ENCODE measurements around the gene KIF26B.

Gene KIF26B

GRCh38 chr1:245183429-245183828 lies 28.6 kb downstream of the KIF26B start:
- no peak for DNase-seq (ENCODE audit: low read depth in 1 of 2, low spot score in 1 of 2)
- in situ Hi-C loops (cut with HindIII; ENCODE audit: low pct_unique_long_range_greater_than_20kb, low sequenced_read_pairs), result no loop called here
- no peak for TF ChIP-seq JUND (IDR thresholded peaks at IDR 0.05; ENCODE audit: low read depth)

DNA sequence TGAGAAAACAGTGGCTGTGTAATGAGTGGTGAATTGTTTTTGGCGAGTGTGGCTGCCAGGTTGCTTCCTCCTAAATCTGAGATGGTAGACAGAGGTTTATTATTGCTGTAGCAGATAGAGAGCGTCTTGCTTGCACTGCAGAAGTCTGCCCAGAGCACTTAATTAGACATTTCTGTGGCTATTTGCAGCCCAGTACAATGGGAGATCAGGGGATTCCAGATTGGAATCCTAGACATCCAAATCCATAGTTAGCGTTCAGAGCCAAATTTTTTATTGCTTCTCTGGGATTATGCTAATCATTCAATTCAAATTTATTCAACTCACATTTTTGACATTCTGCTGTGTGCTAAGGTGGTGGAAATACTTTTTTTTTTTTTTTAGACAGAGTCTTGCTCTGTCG lies 30.0 kb downstream of the KIF26B start:
- in situ Hi-C loops (cut with HindIII; ENCODE audit: low pct_unique_long_range_greater_than_20kb, low sequenced_read_pairs), result no loop called here
- no peak for DNase-seq (ENCODE audit: low read depth in 1 of 2, low spot score in 1 of 2)
- no peak for TF ChIP-seq JUND (IDR thresholded peaks at IDR 0.05; ENCODE audit: low read depth)

DNA sequence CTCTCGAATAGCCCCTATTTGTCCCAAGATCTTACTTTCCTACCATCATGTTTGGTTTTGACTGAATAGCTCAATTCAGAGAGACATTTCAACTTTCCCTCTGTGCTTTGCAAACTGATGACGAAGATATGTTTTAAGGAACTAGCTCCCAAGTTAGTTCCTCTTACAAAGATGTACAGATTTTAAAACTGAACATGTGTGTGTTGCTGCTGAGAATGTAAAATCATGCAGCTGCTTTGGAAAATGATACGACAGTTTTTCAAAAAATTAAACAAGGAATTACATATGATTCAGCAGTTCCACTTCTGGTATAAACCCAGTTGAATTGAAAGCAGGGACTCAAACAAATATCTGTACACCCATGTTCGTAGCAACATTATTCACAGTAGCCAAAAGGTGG lies 33.6 kb downstream of the KIF26B start:
- TF ChIP-seq JUND (IDR thresholded peaks at IDR 0.05; ENCODE audit: low read depth), result no peak
- in situ Hi-C loops (cut with HindIII; ENCODE audit: low pct_unique_long_range_greater_than_20kb, low sequenced_read_pairs), result no loop called here
- no peak for DNase-seq (ENCODE audit: low read depth in 1 of 2, low spot score in 1 of 2)

GRCh38 chr1:245195398-245195797 lies 40.6 kb downstream of the KIF26B start:
- DNase-seq (ENCODE audit: low read depth in 1 of 2, low spot score in 1 of 2), result no peak

DNA sequence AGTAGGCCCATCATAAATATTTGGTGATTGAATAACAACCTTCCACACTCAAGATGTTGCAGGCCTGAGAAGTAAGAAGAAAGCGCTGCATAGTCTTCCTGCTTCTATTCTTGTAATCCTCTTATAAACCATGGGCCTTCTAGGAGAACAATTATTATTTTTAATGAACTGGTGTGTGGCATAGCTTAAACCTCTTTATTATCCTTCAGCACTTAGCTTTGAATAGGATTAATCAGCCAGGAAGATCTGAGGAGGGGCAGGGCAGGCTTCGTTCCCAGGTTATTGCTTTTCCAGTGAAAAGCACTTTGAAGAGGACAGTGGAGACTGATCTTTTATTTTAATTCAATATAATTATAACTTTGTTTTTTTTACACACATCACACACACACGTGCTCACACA lies 42.3 kb downstream of the KIF26B start:
- no peak for DNase-seq (ENCODE audit: low read depth in 1 of 2, low spot score in 1 of 2)
- in situ Hi-C loops (cut with HindIII; ENCODE audit: low pct_unique_long_range_greater_than_20kb, low sequenced_read_pairs), result no loop called here
- no peak for TF ChIP-seq JUND (IDR thresholded peaks at IDR 0.05; ENCODE audit: low read depth)

More at GRCh38 chr1:245195398-245195797, 40.6 kb downstream of the KIF26B start:
- in situ Hi-C loops (cut with HindIII; ENCODE audit: low pct_unique_long_range_greater_than_20kb, low sequenced_read_pairs), result no loop called here
- no peak for TF ChIP-seq JUND (IDR thresholded peaks at IDR 0.05; ENCODE audit: low read depth)

GRCh38 chr1:245197911-245198379 lies 43.2 kb downstream of the KIF26B start:
- no peak for DNase-seq (ENCODE audit: low read depth in 1 of 2, low spot score in 1 of 2)
- no peak for TF ChIP-seq JUND (IDR thresholded peaks at IDR 0.05; ENCODE audit: low read depth)

DNA sequence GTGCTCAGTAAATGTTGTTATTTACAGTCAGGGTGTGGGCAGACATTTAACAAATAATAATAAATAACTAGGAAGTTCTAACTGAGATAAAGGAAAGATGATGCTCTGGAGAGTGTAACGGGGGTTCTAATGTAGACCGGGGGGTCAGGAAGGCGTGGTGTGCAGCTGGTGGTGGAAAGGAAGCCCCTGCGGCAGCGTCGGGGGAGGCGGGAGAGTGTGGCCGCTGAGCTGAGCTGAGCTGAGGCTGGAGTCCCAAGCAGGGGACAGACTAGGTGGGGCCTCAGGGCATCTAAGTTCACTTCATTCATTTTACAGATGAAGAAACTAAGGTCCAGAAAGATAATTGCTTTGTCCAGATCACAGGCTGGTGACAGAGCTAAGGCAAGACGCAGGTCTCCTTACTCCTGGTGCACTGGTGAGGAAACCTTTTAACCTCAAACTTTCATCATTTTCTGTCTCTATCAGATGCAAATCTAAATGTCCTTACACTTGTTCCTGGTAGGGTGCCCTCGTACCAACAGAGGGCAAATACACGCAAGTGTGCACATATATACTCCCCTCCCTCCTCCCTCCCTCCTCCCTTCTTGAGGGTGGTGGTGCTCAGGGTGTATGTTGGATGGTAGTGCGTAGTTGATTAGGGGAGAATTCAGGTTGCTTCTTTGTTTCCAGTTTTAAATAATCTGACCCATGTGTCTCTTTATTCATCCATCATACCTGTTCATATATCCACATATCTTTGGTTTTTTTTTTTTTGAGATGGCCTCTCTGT lies 44.1 kb downstream of the KIF26B start:
- in situ Hi-C loops (cut with HindIII; ENCODE audit: low pct_unique_long_range_greater_than_20kb, low sequenced_read_pairs), result no loop called here
- no peak for TF ChIP-seq JUND (IDR thresholded peaks at IDR 0.05; ENCODE audit: low read depth)
- no peak for DNase-seq (ENCODE audit: low read depth in 1 of 2, low spot score in 1 of 2)

More at GRCh38 chr1:245197911-245198379, 43.2 kb downstream of the KIF26B start:
- in situ Hi-C loops (cut with HindIII; ENCODE audit: low pct_unique_long_range_greater_than_20kb, low sequenced_read_pairs), result no loop called here

DNA sequence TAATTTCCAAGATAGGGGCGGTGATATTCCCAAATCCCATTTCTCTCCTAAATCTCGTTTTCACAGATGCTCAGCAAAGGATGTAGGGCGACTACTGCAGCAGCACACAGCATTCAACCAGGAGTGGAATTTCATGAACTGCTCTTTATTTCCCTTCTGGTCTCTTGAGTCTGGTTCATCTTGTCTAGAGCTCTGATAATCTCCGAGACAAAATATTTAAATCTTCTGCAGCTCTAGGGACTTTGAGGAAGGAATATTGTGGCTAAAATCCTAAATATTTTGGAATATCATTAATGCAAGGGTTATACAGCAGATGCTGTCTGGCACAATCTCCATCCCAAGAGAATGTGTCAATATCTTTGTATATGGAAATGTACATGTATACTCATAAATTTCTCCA lies 45.4 kb downstream of the KIF26B start:
- in situ Hi-C loops (cut with HindIII; ENCODE audit: low pct_unique_long_range_greater_than_20kb, low sequenced_read_pairs), result no loop called here
- no peak for TF ChIP-seq JUND (IDR thresholded peaks at IDR 0.05; ENCODE audit: low read depth)
- no peak for DNase-seq (ENCODE audit: low read depth in 1 of 2, low spot score in 1 of 2)

- TF ChIP-seq JUND (IDR thresholded peaks at IDR 0.05; ENCODE audit: low read depth), result no peak
- DNase-seq (ENCODE audit: low read depth in 1 of 2, low spot score in 1 of 2), result no peak
- in situ Hi-C loops (cut with HindIII; ENCODE audit: low pct_unique_long_range_greater_than_20kb, low sequenced_read_pairs), result no loop called here
Observed at GRCh38 chr1:245201201-245201600, 46.4 kb downstream of the KIF26B start.

DNA sequence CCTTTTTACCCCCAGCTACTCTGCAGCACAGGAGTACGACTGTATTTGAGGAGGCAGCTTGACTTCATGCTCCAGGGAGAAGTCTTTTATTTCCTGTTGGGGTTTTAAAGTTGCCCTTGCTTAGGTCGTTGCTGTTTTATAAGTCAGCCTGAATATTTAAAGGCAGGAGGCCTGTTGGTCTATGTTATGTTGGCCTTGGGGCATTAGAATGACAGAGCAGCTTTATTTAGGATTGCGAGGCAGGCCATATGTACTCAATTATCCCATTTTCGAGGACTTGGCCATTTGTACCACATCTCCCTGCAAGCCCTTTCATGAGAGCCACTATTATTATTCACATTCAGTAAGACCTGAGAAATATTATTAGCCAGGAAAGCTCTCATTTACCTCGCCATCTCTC lies 47.0 kb downstream of the KIF26B start:
- in situ Hi-C loops (cut with HindIII; ENCODE audit: low pct_unique_long_range_greater_than_20kb, low sequenced_read_pairs), result no loop called here
- no peak for DNase-seq (ENCODE audit: low read depth in 1 of 2, low spot score in 1 of 2)
- no peak for TF ChIP-seq JUND (IDR thresholded peaks at IDR 0.05; ENCODE audit: low read depth)

DNA sequence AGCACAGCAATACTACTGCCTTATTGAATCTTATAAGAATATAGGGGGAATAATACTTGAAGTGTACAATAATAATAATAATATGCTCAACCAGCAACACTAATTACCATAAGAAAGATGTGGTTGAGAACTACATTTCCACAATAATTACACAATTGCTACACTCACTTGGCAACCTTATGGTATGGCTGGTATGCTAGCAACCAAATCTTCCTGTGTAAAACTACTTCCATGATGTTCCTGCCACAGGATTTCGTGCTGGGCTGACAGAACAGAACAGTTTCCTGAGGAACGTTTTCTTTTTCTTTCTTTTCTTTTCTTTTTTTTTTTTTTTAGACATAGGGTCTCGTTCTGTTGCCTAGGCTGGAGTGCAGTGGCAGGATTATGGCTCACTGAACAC lies 50.6 kb downstream of the KIF26B start:
- no peak for DNase-seq (ENCODE audit: low read depth in 1 of 2, low spot score in 1 of 2)
- TF ChIP-seq JUND (IDR thresholded peaks at IDR 0.05; ENCODE audit: low read depth), result no peak
- in situ Hi-C loops (cut with HindIII; ENCODE audit: low pct_unique_long_range_greater_than_20kb, low sequenced_read_pairs), result no loop called here

DNA sequence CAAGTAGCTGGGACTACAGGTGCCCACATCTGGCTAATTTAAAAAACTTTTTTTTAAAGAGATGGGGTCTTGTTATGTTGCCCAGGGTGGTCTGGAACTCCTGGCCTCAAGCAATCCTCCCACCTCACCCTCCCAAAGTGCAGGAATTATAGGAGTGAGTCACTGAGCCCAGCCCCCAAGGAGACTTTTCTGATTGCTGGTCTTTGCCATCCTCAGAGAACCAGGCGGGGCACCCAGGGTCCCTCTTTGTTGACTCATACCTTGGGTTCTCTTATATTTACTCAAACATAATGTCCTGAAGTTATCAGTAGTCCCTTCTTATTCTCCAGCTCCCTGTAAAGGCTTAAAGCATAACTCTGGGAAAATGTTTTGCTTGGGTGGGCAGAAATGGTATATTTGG lies 51.1 kb downstream of the KIF26B start:
- in situ Hi-C loops (cut with HindIII; ENCODE audit: low pct_unique_long_range_greater_than_20kb, low sequenced_read_pairs), result no loop called here
- TF ChIP-seq JUND (IDR thresholded peaks at IDR 0.05; ENCODE audit: low read depth), result no peak
- no peak for DNase-seq (ENCODE audit: low read depth in 1 of 2, low spot score in 1 of 2)

DNA sequence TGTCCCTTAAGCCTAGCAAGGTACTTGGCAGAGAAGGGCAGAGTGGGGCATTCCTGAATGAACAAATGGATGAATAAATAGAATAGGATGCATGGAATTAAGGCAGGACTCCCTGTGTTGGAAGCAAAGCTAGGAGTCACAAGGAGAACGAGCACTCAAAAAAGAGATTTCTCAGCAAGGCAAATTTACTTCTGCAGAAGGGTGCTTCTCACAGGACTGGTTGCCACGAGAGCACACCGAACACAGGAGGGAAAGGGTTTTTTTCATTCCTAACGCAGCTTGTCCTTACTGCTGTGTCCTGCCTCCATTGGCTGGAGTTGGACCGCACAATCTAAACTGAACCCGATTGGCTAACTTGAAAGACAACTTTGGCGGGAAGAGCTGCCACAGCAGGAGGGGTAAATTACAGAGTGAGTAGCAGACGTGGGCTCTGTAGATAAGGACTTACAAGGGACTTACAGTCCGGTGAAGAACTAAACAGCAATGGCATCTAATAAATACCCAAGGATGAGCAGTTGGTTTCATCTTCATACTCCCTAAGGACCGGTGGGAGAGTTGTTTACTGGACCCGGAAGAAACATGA lies 52.4 kb downstream of the KIF26B start:
- in situ Hi-C loops (cut with HindIII; ENCODE audit: low pct_unique_long_range_greater_than_20kb, low sequenced_read_pairs), result no loop called here
- TF ChIP-seq JUND (IDR thresholded peaks at IDR 0.05; ENCODE audit: low read depth), result no peak
- DNase-seq (ENCODE audit: low read depth in 1 of 2, low spot score in 1 of 2), result no peak
